K562 (cell line): ENCODE data around the gene GET4. TPM values are rescaled to one million over a fixed set of nuclear protein-coding genes. Genes with fewer than 3 reads are reported as not detected.

Experiments
- ATAC-seq: fragments of 200-7000 bp; cut with Tn5 transposase; 3 replicates; pipeline ENCODE4 v1.9.1; 2020; ENCODE audit warnings: moderate library complexity
- BruUV-seq: library from RNA; stranded (reverse); fragments of 400-500 nt; replicated peaks from 2 replicates; lab custom pipeline; 2021; lab: Mats Ljungman, UMichigan
- CTCF ChIA-PET: fragments of 300-600 bp; formaldehyde crosslinking; extraction: SDS; loops from one replicate; lab custom pipeline; 2021; ENCODE audit warnings: low intra/inter-chr PET ratio; lab: Yijun Ruan, JAX
- POLR2A ChIA-PET: fragments of 300-600, 350-650 bp; sonication (Branson Sonifier 250); formaldehyde crosslinking; extraction: SDS; loops from one replicate; lab custom pipeline; 2021; ENCODE audit warnings: antibody characterized with exemption, inconsistent platforms; lab: Yijun Ruan, JAX
- DNase-seq, 4 experiments: peaks; one replicate each; pipeline versions ENCODE4 v3.0.0 to v3.0.0-alpha.2; 2011 to 2018; ENCODE audit warnings: low spot score in 3 of 4, mixed read lengths in 3 of 4; ENCODE audit errors: extremely low read depth in 1 of 4
- FAIRE-seq: peaks from 2 replicates; lab custom pipeline; 2011; peaks lifted over from hg19 to GRCh38; lab: Jason Lieb, UNC
- H2AFZ ChIP-seq: 2 replicates; pipeline ENCODE4 v1.6.0; 2011; ENCODE audit warnings: low read depth, low read length, control low read depth, inconsistent platforms
- H3K27ac ChIP-seq: fragments of 200-600 bp; 3 replicates; pipeline ENCODE4 v1.8.0; 2011; ENCODE audit warnings: low read depth, mild to moderate bottlenecking, control low read depth, inconsistent platforms, low read length, moderate library complexity, mixed read lengths; ENCODE audit errors: extremely low read depth
- H3K27me3 ChIP-seq, 2 experiments: fragments of 300-600 bp in 1 of 2; 2 replicates in 1 of 2; 3 replicates in 1 of 2; pipeline versions ENCODE4 v1.6.0 to v1.8.0; 2011; ENCODE audit warnings: inconsistent platforms in 2 of 2, low read length in 2 of 2, mild to moderate bottlenecking in 1 of 2, mixed read lengths in 1 of 2, moderate library complexity in 1 of 2; ENCODE audit not compliant: control insufficient read depth in 2 of 2, insufficient read depth in 2 of 2
- H3K36me3 ChIP-seq: fragments of 300-600 bp; 3 replicates; pipeline ENCODE4 v1.8.0; 2011; ENCODE audit warnings: mild to moderate bottlenecking, low read length, inconsistent platforms; ENCODE audit not compliant: control insufficient read depth, insufficient read depth
- H3K4me1 ChIP-seq, 2 experiments: fragments of 200-600 bp in 1 of 2; replicated peaks in 1 of 2; 2 replicates in 1 of 2; 3 replicates in 1 of 2; pipeline versions ENCODE4 v1.5.1 to v1.8.0; 2011; ENCODE audit warnings: inconsistent platforms in 2 of 2, low read length in 2 of 2, mild to moderate bottlenecking in 1 of 2, mixed read lengths in 1 of 2, moderate library complexity in 1 of 2; ENCODE audit not compliant: control insufficient read depth in 2 of 2, insufficient read depth in 2 of 2
- H3K4me2 ChIP-seq: 2 replicates; pipeline ENCODE4 v1.6.1; 2011; ENCODE audit warnings: low read length, control low read depth, inconsistent platforms, mixed read lengths; ENCODE audit not compliant: insufficient read depth
- H3K4me3 ChIP-seq: fragments of 200-600 bp; sonication (generic), shearing (Covaris generic); 2 replicates; pipeline ENCODE4 v1.5.1; 2016; ENCODE audit warnings: control low read depth, inconsistent platforms
- H3K79me2 ChIP-seq: fragments of 200-600 bp; 3 replicates; pipeline ENCODE4 v1.8.0; 2011; ENCODE audit warnings: low read length, inconsistent platforms; ENCODE audit not compliant: control insufficient read depth, insufficient read depth
- H3K9ac ChIP-seq, 2 experiments: 2 replicates each; pipeline versions ENCODE4 v1.6.0 to v1.6.1; 2011; ENCODE audit warnings: low read depth in 2 of 2, low read length in 2 of 2, control low read depth in 1 of 2, inconsistent platforms in 1 of 2, mild to moderate bottlenecking in 1 of 2, mixed read lengths in 1 of 2; ENCODE audit not compliant: insufficient read depth in 1 of 2
- H3K9me1 ChIP-seq: one replicate; pipeline ENCODE4 v1.6.0; 2011; ENCODE audit warnings: inconsistent platforms, mild to moderate bottlenecking, low read length, moderate library complexity; ENCODE audit not compliant: control insufficient read depth, insufficient read depth
- H3K9me3 ChIP-seq: replicated peaks from 2 replicates; pipeline ENCODE4 v1.5.1; 2011; ENCODE audit warnings: low read depth, low read length, inconsistent platforms; ENCODE audit not compliant: control insufficient read depth, insufficient read depth
- H4K20me1 ChIP-seq: replicated peaks from 2 replicates; pipeline ENCODE4 v1.6.1; 2011; ENCODE audit warnings: low read length, inconsistent platforms, mixed read lengths; ENCODE audit not compliant: control insufficient read depth, insufficient read depth
- CSDE1 ChIP-seq, 2 experiments: fragments of 450-650 bp; IDR thresholded peaks; 2 replicates each; pipeline ENCODE4 v1.6.1; 2016; ENCODE audit warnings: mild to moderate bottlenecking in 1 of 2
- DACH1 ChIP-seq: fragments of 450-650 bp; IDR thresholded peaks from 2 replicates; pipeline ENCODE4 v1.6.1; 2018; ENCODE audit not compliant: partially characterized antibody
- JUN ChIP-seq, 2 experiments: sonication (generic) in 1 of 2; formaldehyde crosslinking in 1 of 2; IDR thresholded peaks; 2 replicates each; pipeline versions ENCODE4 v1.6.1 to v1.8.0; 2012 to 2022; ENCODE audit warnings: borderline replicate concordance in 2 of 2, mild to moderate bottlenecking in 2 of 2, improper control_type of control experiment in 1 of 2, low read depth in 1 of 2, low read length in 1 of 2, missing genetic modification reagents in 1 of 2
- NCOA4 ChIP-seq: fragments of 450-650 bp; IDR thresholded peaks from 2 replicates; pipeline ENCODE4 v1.6.1; 2018; ENCODE audit warnings: mild to moderate bottlenecking; ENCODE audit not compliant: partially characterized antibody
- RBM22 ChIP-seq: fragments of 200-400 bp; formaldehyde crosslinking; IDR thresholded peaks from 2 replicates; pipeline ENCODE4 v1.6.1; 2018; ENCODE audit warnings: low read length, low read depth; ENCODE audit not compliant: poor library complexity, severe bottlenecking
- RBM39 ChIP-seq: fragments of 200-400 bp; formaldehyde crosslinking; optimal IDR thresholded peaks from 2 replicates; pipeline ENCODE3; 2018; ENCODE audit warnings: low read depth, low read length
- TAF1 ChIP-seq: IDR thresholded peaks from 2 replicates; pipeline ENCODE4 v1.6.1; 2011; ENCODE audit warnings: mild to moderate bottlenecking, low read length, moderate library complexity; ENCODE audit not compliant: insufficient read depth, control insufficient read depth, severe bottlenecking; ENCODE audit errors: extremely low read depth
- TCF7 ChIP-seq: sonication (generic); IDR thresholded peaks from 2 replicates; pipeline ENCODE4 v1.6.1; 2016; ENCODE audit warnings: antibody characterized with exemption, borderline replicate concordance
- XRCC5 ChIP-seq: fragments of 200-400 bp; formaldehyde crosslinking; IDR thresholded peaks from 2 replicates; pipeline ENCODE4 v1.6.1; 2017; ENCODE audit warnings: low read depth, mild to moderate bottlenecking, low read length
- ZNF780A ChIP-seq: fragments of 250-450 bp; sonication (Bioruptor Pico); IDR thresholded peaks from 2 replicates; pipeline ENCODE4 v1.5.0; 2021; ENCODE audit warnings: mild to moderate bottlenecking
- WGBS: fragments of 100-300 bp; shearing (Covaris generic); methylation state at CpG from one replicate; pipeline ENCODE4 v1.1.6; 2016; ENCODE audit warnings: low coverage, mixed read lengths; ENCODE audit not compliant: insufficient coverage; ENCODE audit errors: missing lambda C conversion rate; 5-methylcytosine and 5-hydroxymethylcytosine counted together
- in situ Hi-C: fragments of 300-500 bp; cut with MboI; formaldehyde crosslinking; loops from 4 replicates; pipeline ENCODE4 v1.15.0; 2018; ENCODE audit warnings: inconsistent platforms, mixed read lengths
- intact Hi-C: fragments of 100-400 bp; cut with micrococcal nuclease; formaldehyde crosslinking; loops from 2 replicates; pipeline ENCODE4 v1.14.2; 2022
- polyA plus RNA-seq, 8 experiments: library from polyadenylated mRNA; depleted of rRNA in 4 of 8; stranded (reverse) in 5 of 8; unstranded in 3 of 8; fragments of >200 nt; fragmentation: Nextera tagmentation in 2 of 8; fragmentation: Illumina TruSeq in 1 of 8; extraction: Ambion mirVana in 2 of 8; extraction: Trizol in 1 of 8; gene quantifications; 2 replicates each; pipeline versions ENCODE4 v1.2.1 to v1.2.3, GENCODE V29; 2011 to 2014; ENCODE audit warnings: inconsistent platforms in 1 of 8, missing spikeins in 1 of 8
- total RNA-seq, 7 experiments: library from RNA; depleted of rRNA in 6 of 7; stranded (reverse); fragments of >200 nt in 6 of 7; fragmentation: Illumina TruSeq in 2 of 7; extraction: Trizol in 2 of 7; gene quantifications; 2 replicates each; pipeline versions ENCODE4 v1.2.1 to v1.2.3, GENCODE V29; 2011 to 2021; ENCODE audit warnings: low replicate concordance in 1 of 7
- TF ChIP-seq, protein P1 (sequence below): sonication (generic); formaldehyde crosslinking; IDR thresholded peaks from 2 replicates; pipeline ENCODE4 v1.8.0; 2022; ENCODE audit warnings: mild to moderate bottlenecking, missing genetic modification reagents
- TF ChIP-seq, protein P2 (sequence below): fragments of 450-650 bp; formaldehyde crosslinking; IDR thresholded peaks from 2 replicates; pipeline ENCODE4 v1.4.0; 2022; ENCODE audit warnings: missing genetic modification characterization
- TF ChIP-seq, protein P3 (sequence below): fragments of 250-450 bp; sonication (Bioruptor Pico); IDR thresholded peaks from 2 replicates; pipeline ENCODE4 v1.8.0; 2021; ENCODE audit warnings: moderate library complexity, mild to moderate bottlenecking, inconsistent platforms

GET4 gene
- total and polyA plus RNA-seq, 9 of the 15 experiments (the other 6 are each of a cell fraction or from before 2014, with no cell fraction given) = 0.99 to 122 (median 40.4) TPM

DNA sequence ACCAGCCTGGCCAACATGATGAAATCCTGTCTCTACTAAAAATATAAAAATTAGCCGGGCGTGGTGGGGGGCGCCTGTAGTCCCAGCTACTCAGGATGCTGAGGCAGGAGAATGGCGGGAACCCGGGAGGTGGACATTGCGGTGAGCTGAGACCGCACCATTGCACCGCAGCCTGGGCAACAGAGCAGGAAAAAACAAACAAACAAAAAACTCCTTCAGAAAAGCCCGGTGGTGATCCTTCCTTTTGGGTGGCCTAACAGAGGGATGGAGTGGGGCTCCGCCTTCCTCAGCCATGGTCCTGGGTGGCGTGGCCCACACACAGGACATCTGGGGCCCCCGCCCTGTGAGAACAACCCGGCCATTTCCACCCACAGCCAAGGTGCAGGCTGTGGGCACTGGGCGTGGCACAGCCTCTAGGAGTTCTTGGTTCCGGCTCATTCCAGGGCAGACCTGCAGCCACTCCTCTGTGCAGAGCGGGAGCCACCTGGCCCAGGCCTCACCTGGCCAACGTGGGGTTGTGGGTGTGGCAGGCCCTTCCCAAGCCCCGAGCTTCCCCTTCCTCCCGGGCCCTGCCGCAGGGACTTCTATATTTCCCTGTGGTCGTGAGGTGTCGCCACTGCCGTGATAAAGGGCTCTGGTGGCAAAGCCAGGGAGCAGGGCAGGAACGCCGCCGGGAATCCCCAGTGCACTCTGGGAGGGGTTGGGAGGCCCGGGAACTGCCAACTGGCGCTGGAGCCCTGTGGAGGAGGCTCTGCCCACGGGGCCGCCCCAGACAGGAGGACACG is 37.6 kb downstream of the GET4 start:
- no peak overlapping the region for H3K4me2 ChIP-seq
- CTCF ChIA-PET = no interaction called here
- H3K27me3 ChIP-seq = peaks cover 8 to 39% of the 10 kb centered on the region in 2 experiments; a peak in 4 of 5 replicates
- intact Hi-C loops = no loop called here
- H3K9ac ChIP-seq = no peak overlapping the region
- POLR2A ChIA-PET = no interaction called here
- BruUV-seq = no TSS peak
- 12% methylated on average over 27 of the region's 31 CpGs for WGBS
- H2AFZ ChIP-seq = no peak overlapping the region
- H3K4me1 ChIP-seq = peaks cover 0 to 51% of the 10 kb centered on the region in 2 experiments; a peak in 2 of 5 replicates
- H3K36me3 ChIP-seq = no peaks in the 10 kb centered on the region
- no peak overlapping the region for H3K4me3 ChIP-seq
- DNase-seq (no peak), ATAC-seq (no peak), FAIRE-seq (no peak)
- H3K9me3 ChIP-seq = no peaks in the 10 kb centered on the region
- H3K79me2 ChIP-seq = no peaks in the 10 kb centered on the region
- H3K9me1 ChIP-seq = no peaks in the 10 kb centered on the region
- H4K20me1 ChIP-seq = no peaks in the 10 kb centered on the region
- H3K27ac ChIP-seq = no peak overlapping the region
- in situ Hi-C loops = no loop called here
- TF ChIP-seq, protein P1, sequence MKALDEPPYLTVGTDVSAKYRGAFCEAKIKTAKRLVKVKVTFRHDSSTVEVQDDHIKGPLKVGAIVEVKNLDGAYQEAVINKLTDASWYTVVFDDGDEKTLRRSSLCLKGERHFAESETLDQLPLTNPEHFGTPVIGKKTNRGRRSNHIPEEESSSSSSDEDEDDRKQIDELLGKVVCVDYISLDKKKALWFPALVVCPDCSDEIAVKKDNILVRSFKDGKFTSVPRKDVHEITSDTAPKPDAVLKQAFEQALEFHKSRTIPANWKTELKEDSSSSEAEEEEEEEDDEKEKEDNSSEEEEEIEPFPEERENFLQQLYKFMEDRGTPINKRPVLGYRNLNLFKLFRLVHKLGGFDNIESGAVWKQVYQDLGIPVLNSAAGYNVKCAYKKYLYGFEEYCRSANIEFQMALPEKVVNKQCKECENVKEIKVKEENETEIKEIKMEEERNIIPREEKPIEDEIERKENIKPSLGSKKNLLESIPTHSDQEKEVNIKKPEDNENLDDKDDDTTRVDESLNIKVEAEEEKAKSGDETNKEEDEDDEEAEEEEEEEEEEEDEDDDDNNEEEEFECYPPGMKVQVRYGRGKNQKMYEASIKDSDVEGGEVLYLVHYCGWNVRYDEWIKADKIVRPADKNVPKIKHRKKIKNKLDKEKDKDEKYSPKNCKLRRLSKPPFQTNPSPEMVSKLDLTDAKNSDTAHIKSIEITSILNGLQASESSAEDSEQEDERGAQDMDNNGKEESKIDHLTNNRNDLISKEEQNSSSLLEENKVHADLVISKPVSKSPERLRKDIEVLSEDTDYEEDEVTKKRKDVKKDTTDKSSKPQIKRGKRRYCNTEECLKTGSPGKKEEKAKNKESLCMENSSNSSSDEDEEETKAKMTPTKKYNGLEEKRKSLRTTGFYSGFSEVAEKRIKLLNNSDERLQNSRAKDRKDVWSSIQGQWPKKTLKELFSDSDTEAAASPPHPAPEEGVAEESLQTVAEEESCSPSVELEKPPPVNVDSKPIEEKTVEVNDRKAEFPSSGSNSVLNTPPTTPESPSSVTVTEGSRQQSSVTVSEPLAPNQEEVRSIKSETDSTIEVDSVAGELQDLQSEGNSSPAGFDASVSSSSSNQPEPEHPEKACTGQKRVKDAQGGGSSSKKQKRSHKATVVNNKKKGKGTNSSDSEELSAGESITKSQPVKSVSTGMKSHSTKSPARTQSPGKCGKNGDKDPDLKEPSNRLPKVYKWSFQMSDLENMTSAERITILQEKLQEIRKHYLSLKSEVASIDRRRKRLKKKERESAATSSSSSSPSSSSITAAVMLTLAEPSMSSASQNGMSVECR (CRISPR knock-in tag) = no peak
- no peak for TF ChIP-seq CSDE1 (IDR thresholded peaks at IDR 0.05)
- TF ChIP-seq, protein P2, sequence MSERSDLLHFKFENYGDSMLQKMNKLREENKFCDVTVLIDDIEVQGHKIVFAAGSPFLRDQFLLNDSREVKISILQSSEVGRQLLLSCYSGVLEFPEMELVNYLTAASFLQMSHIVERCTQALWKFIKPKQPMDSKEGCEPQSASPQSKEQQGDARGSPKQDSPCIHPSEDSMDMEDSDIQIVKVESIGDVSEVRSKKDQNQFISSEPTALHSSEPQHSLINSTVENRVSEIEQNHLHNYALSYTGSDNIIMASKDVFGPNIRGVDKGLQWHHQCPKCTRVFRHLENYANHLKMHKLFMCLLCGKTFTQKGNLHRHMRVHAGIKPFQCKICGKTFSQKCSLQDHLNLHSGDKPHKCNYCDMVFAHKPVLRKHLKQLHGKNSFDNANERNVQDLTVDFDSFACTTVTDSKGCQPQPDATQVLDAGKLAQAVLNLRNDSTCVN (CRISPR knock-in tag) = no peak
- no peak for TF ChIP-seq ZNF780A (CRISPR knock-in tag)
- TF ChIP-seq, protein P3, sequence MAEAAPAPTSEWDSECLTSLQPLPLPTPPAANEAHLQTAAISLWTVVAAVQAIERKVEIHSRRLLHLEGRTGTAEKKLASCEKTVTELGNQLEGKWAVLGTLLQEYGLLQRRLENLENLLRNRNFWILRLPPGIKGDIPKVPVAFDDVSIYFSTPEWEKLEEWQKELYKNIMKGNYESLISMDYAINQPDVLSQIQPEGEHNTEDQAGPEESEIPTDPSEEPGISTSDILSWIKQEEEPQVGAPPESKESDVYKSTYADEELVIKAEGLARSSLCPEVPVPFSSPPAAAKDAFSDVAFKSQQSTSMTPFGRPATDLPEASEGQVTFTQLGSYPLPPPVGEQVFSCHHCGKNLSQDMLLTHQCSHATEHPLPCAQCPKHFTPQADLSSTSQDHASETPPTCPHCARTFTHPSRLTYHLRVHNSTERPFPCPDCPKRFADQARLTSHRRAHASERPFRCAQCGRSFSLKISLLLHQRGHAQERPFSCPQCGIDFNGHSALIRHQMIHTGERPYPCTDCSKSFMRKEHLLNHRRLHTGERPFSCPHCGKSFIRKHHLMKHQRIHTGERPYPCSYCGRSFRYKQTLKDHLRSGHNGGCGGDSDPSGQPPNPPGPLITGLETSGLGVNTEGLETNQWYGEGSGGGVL (CRISPR knock-in tag) = no peak
- no peak for TF ChIP-seq XRCC5
- TF ChIP-seq NCOA4 = no peak
- TF ChIP-seq RBM22 = no peak
- TF ChIP-seq RBM39 = no peak
- no peak for TF ChIP-seq TAF1
- TF ChIP-seq JUN (IDR thresholded peaks at IDR 0.05; ENCODE audit: borderline replicate concordance, low read depth, low read length) = no peak
- TF ChIP-seq JUN (CRISPR knock-in tag; IDR thresholded peaks at IDR 0.05; ENCODE audit: borderline replicate concordance) = no peak
- TF ChIP-seq DACH1 = no peak
- no peak for TF ChIP-seq TCF7
